AG04450 (cell line): Measurements from ENCODE around the gene UTY. TPM values are rescaled to one million over a fixed set of nuclear protein-coding genes. Genes with fewer than 3 reads are reported as not detected.

ENCODE experiments used
- CTCF ChIA-PET: fragments of 300-600, 350-600 bp; formaldehyde crosslinking; extraction: SDS; loops from one replicate; lab custom pipeline; 2022; ENCODE audit warnings: antibody characterized with exemption, inconsistent platforms; lab: Charles Lee
- POLR2A ChIA-PET: fragments of 350-600 bp; formaldehyde crosslinking; extraction: SDS; loops from one replicate; lab custom pipeline; 2021; ENCODE audit warnings: antibody characterized with exemption, inconsistent platforms; lab: Yijun Ruan, JAX
- DNase-seq: peaks from one replicate; pipeline ENCODE4 v3.0.0-alpha.2; 2011; ENCODE audit warnings: low read depth, low spot score
- H3K27ac ChIP-seq: one replicate; pipeline ENCODE4 v1.5.1; 2012; ENCODE audit warnings: low read depth, low read length, control low read depth
- H3K27me3 ChIP-seq: one replicate; pipeline ENCODE4 v1.6.0; 2012; ENCODE audit warnings: low read length; ENCODE audit not compliant: control insufficient read depth, insufficient read depth
- H3K4me3 ChIP-seq: 2 replicates; pipeline ENCODE4 v1.5.1; 2011; ENCODE audit warnings: mild to moderate bottlenecking, low read depth, low read length, control low read depth
- H3K9me3 ChIP-seq: 2 replicates; pipeline ENCODE4 v1.5.1; 2012; ENCODE audit warnings: low read length; ENCODE audit not compliant: control insufficient read depth, insufficient read depth
- polyA plus RNA-seq: library from polyadenylated mRNA; depleted of rRNA; stranded (reverse); fragments of >200 nt; gene quantifications from 2 replicates; pipeline ENCODE4 v1.2.3, GENCODE V29; 2011
- TF ChIP-seq, protein P1 (sequence below): IDR thresholded peaks from 2 replicates; pipeline ENCODE4 v1.5.1; 2011; ENCODE audit warnings: low read depth, low read length, control low read depth, inconsistent platforms

The UTY gene
- polyA plus RNA-seq, 1 experiment = 11.0 TPM

DNA sequence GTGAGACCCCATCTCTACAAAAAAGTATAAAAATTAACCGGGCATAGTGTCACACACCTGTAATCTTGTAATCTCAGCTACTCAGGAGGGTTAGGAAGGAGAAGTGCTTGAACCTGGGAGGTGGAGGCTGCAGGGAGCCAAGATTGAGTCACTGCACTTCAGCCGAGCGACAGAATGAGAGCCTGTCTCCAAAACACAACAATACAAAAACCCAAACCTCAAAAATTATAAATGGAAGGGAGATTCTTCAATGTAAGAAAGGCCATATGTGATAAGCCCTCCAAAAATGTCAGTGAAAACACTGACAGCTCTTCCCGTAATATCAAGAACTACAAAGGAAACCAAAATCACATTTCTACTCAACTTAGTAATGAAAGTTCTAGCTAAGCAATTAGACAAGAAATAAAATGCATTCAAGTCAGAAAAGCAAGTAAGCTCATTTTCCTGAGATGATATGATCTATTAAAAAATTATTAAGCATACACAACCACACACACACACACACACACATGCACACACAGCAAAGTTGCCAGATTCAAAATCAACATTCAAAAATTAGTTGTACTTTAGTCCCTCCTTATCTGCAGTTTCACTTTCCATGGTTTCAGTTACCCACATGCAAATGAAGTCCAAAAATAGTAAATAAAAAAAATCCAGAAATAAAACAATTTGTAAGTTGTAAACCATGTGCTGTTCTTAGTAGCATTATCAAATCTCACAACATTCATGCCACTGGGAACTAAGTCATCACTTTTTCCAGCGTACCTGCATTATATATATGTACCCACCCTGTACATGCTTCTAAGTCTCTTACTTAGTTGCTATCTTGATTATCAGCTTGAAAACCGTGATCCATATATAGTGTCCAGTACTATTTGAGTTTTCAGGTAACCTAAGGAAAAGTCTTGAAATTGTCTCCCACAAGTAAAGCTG lies 108.7 kb downstream of the UTY start:
- DNase-seq = no peak

GRCh38 chrY:13370245-13370644 lies 109.6 kb downstream of the UTY start:
- H3K27me3 ChIP-seq = no peaks in the 10 kb centered on the region
- DNase-seq = no peak
- TF ChIP-seq, protein P1, sequence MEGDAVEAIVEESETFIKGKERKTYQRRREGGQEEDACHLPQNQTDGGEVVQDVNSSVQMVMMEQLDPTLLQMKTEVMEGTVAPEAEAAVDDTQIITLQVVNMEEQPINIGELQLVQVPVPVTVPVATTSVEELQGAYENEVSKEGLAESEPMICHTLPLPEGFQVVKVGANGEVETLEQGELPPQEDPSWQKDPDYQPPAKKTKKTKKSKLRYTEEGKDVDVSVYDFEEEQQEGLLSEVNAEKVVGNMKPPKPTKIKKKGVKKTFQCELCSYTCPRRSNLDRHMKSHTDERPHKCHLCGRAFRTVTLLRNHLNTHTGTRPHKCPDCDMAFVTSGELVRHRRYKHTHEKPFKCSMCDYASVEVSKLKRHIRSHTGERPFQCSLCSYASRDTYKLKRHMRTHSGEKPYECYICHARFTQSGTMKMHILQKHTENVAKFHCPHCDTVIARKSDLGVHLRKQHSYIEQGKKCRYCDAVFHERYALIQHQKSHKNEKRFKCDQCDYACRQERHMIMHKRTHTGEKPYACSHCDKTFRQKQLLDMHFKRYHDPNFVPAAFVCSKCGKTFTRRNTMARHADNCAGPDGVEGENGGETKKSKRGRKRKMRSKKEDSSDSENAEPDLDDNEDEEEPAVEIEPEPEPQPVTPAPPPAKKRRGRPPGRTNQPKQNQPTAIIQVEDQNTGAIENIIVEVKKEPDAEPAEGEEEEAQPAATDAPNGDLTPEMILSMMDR = no peak
- H3K4me3 ChIP-seq = no peak overlapping the region
- no peak overlapping the region for H3K27ac ChIP-seq
- no peaks in the 10 kb centered on the region for H3K9me3 ChIP-seq
- POLR2A ChIA-PET = no interaction called here
- CTCF ChIA-PET = no interaction called here

More for the DNA sequence above, 108.7 kb downstream of the UTY start:
- Histone ChIP-seq H3K27me3 (no peaks in the 10 kb centered on the region), H3K9me3 (no peaks in the 10 kb centered on the region), H3K4me3 (no peak overlapping the region), H3K27ac (no peak overlapping the region)
- TF ChIP-seq, protein P1 = no peak
- POLR2A ChIA-PET = no interaction called here
- CTCF ChIA-PET = no interaction called here

GRCh38 chrY:13368513-13368845 lies 111.4 kb downstream of the UTY start:
- POLR2A ChIA-PET = no interaction called here

DNA sequence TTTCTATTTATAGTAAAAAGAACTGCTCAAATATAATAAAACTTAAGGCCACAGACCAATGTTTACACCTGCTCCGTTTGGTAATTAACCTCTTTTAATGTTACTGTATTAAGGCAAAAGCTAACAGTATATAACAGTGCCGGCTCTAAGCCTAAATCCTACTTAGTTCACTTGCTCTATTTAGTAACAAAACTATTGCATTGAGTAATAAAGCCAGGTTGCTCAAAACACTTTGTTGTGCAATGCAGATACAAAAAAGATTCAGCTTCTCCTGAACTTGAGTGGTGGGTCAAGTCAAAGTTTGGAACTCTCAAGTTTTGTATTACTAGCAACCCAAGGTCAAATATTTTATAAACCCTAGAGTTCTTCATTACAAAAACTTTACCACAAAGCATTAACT lies 116.2 kb downstream of the UTY start:
- Histone ChIP-seq H3K27ac (no peak overlapping the region), H3K27me3 (no peaks in the 10 kb centered on the region), H3K9me3 (no peaks in the 10 kb centered on the region), H3K4me3 (no peak overlapping the region)
- DNase-seq = no peak
- ChIA-PET POLR2A (no interaction called here), CTCF (interaction anchor here (0.6 to 2.2 kb wide), 2 partner anchors 9 to 20 kb away, joined by 3 to 8 read pairs; no protein-coding TSS in a partner anchor)
- TF ChIP-seq, protein P1 = no peak

More at GRCh38 chrY:13368513-13368845, 111.4 kb downstream of the UTY start:
- no peak overlapping the region for H3K27ac ChIP-seq
- no peaks in the 10 kb centered on the region for H3K9me3 ChIP-seq
- H3K27me3 ChIP-seq = no peaks in the 10 kb centered on the region
- DNase-seq = no peak
- CTCF ChIA-PET = no interaction called here
- no peak overlapping the region for H3K4me3 ChIP-seq
- TF ChIP-seq, protein P1 = no peak

DNA sequence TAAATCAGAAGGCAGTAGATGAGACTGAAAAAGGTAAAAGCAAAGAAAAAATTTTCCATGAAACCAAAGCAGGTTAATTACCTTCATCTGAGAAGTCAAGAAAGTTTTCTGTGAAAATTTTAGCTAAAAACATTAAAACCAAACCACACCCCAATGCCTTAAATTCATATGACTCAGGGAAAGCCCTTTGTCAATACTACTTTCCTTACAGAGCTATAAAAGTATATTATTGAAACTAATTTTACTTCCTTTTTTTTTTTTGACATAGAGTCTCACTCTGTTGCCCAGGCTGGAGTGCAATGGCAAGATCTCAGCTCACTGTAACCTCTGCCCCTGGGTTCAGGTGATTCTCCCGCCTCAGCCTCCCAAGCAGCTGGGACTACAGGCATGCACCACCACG lies 117.2 kb downstream of the UTY start:
- TF ChIP-seq, protein P1 = no peak
- no peaks in the 10 kb centered on the region for H3K9me3 ChIP-seq
- DNase-seq = no peak
- H3K27me3 ChIP-seq = no peaks in the 10 kb centered on the region
- POLR2A ChIA-PET = no interaction called here
- H3K4me3 ChIP-seq = no peak overlapping the region
- H3K27ac ChIP-seq = no peak overlapping the region
- CTCF ChIA-PET = interaction anchor here (2.2 kb wide), 1 partner anchor 19 kb away, joined by 8 read pairs; no protein-coding TSS in a partner anchor
